Measurements from ENCODE around the gene LHPP. TPM values are rescaled to one million over a fixed set of nuclear protein-coding genes. Genes with fewer than 3 reads are reported as not detected.

Gene LHPP
- total RNA-seq, 1 donor from 2014 or later = 2.4 TPM

DNA sequence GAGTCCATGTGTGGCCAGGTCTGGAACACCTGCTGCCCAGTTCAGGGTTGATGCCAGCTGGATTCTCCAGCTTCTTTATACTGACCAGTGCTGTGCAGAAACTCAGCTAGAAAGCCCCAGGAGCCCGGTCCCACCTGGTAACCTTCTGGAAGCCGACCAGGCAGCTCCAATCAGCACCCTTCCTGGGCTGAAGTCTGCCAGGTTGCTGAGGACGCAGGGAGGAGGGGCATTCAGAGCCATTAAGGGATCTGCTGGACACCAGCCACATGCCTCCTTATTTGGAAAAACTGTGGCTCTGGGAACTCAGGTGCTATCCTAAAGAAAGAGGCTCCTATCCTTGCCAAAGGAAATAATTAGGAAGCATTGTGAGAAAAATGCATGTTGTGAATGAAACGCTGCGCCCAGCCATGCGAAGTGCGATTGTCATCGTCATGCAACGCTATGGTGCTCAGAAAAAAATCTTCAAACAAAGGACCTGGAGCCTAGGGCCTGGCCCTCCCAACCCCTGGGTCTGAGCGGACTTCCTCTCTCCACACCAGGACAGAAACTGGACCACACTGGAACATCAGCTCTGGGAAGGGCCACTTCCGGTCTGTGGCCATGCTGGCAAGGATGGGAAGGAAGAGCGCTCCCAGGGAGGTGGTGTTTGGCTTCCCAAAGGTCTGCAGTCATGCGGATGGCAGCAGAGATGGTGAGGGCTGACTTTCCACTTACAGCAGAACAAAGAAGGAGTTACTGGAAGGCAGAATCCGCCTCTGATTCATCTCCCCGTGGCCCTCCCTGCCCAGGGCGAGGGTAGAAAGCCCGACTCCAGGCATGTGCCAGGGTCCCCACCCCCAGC lies 192.4 kb downstream of the LHPP start:
- DNase-seq (ENCODE audit: low read depth, low spot score) = no peak

DNA sequence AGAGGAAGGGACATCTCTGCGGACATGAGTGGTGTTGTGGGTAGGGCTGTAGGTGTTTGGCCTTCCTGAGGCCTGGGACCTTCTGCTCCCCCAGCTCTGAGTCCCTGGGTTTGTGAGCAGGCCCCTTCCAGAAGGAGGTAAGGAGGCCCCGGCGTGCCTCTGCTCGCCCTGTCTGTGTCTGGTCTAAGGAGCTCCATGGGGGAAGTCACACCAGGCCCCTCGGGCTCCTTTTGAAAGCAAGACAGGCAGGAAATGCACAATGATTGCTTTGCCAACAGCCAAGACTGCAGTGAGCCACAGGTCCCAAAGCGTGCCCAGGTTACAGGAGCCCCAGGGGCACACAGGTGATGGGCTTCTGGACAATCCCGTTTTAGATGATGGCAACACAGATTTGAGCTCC lies 193.1 kb downstream of the LHPP start:
- DNase-seq (ENCODE audit: low read depth, low spot score) = no peak

DNA sequence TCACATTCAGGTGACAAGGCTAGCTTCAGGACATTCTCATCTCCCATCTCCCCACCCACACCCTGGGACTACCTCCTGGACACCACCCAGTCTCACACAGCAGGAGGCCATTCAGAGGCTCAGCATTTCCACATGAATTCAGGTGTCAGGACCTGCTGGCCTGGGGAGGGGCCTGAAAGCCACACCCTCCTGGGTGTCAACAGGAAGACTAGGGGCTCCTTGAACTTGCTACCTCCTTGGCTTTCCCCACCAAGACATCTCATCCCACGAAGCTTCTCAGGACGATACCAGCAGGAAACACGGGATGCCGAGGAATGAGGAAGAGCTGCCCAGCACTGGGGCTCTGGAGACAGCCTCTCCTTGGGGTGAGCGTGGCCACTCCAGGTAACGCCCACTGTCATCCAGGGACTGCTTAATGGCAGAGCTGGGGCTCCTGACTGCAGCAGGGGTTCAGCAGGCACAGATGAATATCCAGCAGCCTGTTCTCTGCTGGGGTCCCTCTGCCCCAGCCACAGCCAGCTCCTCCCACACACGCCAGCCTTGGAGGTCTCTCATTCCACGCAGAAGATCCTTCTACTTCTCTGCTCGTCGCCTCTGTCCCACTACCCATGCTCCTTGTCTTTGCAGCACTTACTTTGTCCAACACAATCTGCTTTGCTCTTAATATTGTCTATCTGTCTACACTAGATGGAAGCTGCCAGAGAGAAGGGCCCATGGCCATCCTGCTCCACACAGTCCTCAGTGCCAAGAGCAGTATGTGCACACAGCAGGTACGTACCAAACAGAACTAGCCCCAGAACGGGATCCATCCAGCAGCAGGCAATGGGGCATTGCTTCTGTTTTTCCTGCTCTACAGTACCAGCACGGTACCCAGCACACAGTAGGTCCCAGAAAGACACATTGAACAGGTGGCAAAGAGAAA lies 193.8 kb downstream of the LHPP start:
- DNase-seq (ENCODE audit: low read depth, low spot score) = no peak

DNA sequence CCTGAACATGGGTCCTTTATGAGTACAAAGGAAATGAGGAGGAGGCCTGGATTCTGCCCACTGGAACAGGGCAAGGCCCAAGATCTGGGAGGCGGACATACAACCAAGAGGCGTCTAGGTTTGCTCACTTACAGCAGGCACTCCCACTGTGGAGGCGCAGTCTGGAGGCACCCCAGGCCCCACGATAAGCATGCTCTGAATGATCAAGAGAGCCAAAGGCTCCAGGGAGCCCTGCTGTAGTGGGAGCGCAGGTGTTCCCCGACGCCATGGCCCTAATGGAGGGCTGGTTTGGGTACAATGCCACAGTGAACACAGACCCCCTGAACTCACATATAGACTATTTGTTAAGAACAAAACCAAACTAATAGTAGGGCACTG lies 194.5 kb downstream of the LHPP start:
- DNase-seq (ENCODE audit: low read depth, low spot score) = no peak

DNA sequence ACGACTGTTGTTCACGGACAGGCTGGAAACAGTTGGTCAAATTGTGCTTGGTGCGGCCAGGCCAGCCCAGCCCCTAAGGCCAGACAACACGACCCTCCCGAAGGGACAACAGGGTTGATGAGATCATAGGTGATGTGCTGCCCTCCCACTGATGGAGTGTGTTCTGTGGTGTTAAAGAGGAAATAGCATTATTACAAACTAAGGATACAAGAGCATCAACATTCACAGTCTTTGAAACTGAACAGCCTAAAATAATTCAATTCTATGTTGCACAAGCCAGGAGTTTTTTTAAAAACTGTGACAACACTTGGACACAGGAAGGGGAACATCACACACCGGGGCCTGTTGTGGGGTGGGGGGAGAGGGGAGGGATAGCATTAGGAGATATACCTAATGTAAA lies 194.9 kb downstream of the LHPP start:
- no peak for DNase-seq (ENCODE audit: low read depth, low spot score)

DNA sequence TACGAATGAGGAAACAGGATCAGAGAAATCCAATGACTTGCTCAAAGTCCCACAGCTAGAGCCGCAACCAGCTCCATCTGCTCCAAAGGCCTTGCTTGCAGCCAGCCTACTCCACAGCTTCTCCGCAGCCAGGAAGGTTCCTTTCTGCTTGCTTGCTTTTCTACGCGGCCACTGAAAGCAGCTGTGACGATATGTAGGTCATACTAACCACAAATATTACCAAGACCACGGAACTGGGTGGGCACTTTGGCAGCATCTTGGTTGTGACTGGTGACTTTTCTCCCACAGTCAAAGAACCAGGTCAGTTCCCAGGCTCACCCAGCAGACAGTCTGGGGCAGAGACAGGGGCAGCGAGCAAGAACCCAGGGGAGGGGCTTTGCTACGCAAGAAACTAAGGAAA lies 196.2 kb downstream of the LHPP start:
- no peak for DNase-seq (ENCODE audit: low read depth, low spot score)

DNA sequence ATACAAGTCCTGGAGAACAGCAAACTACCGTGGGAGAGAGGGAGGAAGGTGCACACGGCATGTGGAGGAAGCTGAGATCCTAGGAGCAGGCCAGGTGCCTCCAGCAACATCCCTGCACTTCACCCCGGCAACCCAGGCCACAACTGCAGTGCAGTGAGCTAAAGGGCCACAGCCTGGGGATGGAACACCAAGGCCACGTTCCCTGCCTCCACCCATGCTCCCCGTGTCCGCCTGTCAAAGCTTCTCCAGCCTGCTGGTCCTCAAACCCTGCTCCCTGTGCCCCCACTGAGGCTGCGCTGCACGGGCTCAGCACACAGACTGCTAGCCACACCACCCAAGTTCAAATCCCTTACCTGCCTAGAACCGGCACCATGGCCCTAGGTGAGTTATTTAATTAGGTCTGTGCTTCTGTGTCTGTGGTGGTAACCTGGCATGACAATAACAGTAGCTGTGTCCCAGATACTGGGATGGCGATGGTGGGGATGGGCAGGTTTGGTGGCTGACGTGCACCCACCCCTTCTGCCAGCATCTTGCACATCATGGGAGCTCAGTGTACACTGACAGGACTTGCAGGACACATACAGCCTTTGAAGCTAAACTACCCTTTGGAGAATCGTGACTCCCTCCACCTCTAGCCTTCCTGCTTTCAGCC lies 197.1 kb downstream of the LHPP start:
- no peak for DNase-seq (ENCODE audit: low read depth, low spot score)

DNA sequence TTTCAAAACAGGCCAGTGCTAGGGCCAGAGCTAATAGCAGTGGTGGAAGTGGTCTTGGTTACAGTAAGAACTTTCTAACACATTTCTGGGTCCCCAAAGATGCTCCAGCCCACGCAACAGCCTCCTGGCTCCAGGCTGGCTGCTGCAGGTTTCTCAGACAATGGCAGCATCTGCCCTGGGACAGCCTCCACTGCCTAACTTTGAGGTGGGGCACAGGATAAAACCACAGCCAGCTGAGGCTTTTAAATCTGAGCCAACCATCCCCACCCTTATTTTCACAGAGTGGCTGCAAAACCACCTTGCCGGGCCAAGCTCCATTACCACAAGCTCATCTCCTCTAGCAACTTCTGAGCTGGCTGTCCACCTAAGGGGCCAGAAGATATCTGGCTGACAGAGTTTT lies 197.8 kb downstream of the LHPP start:
- no peak for DNase-seq (ENCODE audit: low read depth, low spot score)

DNA sequence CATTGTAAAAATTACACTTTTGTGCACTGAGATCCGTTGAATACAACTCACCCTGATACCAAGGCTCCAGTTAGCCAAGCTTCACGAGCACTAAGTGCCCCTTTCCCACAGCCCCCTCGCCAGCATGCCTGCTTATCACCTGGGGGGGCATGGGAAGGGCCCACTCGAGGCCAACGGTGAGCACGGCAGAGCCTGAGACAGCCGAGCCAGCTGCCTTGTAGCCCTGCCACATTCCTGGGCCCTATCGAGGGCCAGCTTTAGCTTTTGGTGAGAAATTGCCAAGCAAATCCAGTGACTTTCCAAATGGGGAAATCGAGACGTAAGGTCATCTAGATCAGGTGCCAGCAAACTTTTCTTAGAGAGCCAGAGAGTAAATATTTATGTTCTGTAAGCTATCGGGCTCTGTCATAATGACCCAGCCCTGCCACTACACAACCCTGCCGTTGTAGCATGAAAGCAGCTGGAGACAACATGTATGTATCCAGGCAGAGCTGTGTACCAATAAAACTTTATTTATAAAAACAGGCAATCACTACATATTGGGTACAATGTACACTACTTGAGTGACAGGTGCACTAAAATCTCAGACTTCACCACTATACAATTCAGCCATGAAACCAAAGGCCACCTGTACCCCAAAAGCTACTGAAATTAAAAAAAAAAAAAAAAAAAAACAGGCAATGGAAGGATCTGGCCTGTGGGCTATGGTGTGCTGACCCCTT lies 198.9 kb downstream of the LHPP start:
- DNase-seq (ENCODE audit: low read depth, low spot score) = no peak

DNA sequence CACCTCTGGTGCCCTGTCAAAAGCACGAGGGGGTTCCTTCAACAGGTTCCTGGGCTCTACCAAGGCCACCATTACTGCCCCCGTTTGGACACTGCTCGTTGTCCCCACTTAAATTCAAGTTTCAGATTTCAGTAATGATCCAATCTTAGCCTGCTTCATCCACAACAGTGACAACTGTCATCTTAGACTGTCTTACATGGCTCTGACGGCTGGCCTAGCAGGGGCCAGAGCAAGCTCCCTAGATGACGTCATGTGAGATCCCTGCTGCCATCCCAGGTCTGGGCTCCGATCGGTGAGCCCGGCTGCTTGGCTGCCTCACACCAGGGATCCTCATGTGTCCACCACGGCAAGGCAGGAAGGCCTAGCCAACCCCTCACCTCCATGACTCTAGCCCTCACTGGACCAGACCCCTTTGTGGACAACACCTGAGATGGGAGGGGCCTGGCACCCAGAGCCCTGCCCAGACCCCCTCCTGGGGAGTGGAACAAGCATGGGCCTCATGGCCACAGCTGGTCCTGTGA lies 200.1 kb downstream of the LHPP start:
- no peak for DNase-seq (ENCODE audit: low read depth, low spot score)

DNA sequence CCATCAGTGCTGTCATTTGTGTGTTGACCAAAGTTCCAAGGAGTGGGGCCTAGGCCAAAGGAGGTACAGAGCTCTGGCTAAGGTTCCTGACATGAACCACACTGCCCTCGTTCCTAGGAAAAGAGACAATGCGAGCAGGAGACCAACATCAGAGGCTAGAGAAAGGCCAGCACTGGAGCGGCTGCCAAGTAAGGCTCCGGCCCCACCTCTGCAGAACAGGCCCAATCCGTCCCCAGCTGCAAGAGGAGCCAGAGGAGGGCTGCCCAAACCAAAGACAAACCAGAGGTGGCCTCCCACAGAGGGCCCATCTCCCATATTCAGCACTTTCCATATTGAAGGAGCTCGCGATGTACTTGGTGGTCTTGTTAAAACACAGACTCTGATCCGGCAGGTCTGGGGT lies 201.6 kb downstream of the LHPP start:
- no peak for DNase-seq (ENCODE audit: low read depth, low spot score)

Other genes with a start within 250 kb of the LHPP start
- gene OAT, start 42.9 kb upstream of the LHPP start, total RNA-seq = 145 and 147 TPM in 2 replicates
- gene NKX1-2, start 11.8 kb upstream of the LHPP start, total RNA-seq = not detected in 2 replicates

Measured in pulmonary artery endothelial cell (primary cell).